Measurements from ENCODE around the gene HIPK3. TPM values are rescaled to one million over a fixed set of nuclear protein-coding genes. Genes with fewer than 3 reads are reported as not detected.

Gene HIPK3
- total and polyA plus RNA-seq, 9 of the 15 experiments (the other 6 are each of a cell fraction or from before 2014, with no cell fraction given), result 2.3 to 19.6 (median 7.5) TPM

GRCh38 chr11:33360642-33361041, 103.5 kb downstream of the HIPK3 start:
- Histone ChIP-seq H3K9ac (ENCODE audit: insufficient read depth in 1 of 2, low read depth in 2 of 2, low read length in 2 of 2) (no peak overlapping the region), H3K27me3 (ENCODE audit: control insufficient read depth in 2 of 2, insufficient read depth in 2 of 2, low read length in 2 of 2) (peaks cover 0 to 2% of the 10 kb centered on the region in 2 experiments; a peak in 2 of 5 replicates), H3K36me3 (ENCODE audit: control insufficient read depth, insufficient read depth, low read length) (no peaks in the 10 kb centered on the region), H2AFZ (ENCODE audit: low read depth, low read length) (no peak overlapping the region), H3K9me1 (ENCODE audit: control insufficient read depth, insufficient read depth, low read length) (no peaks in the 10 kb centered on the region), H3K79me2 (ENCODE audit: control insufficient read depth, insufficient read depth, low read length) (no peaks in the 10 kb centered on the region), H3K4me2 (ENCODE audit: insufficient read depth, low read length) (no peak overlapping the region), H3K4me3 (no peak overlapping the region), H3K9me3 (replicated peaks; ENCODE audit: control insufficient read depth, insufficient read depth, low read depth, low read length) (no peaks in the 10 kb centered on the region), H3K27ac (ENCODE audit: extremely low read depth, low read depth, low read length) (no peak overlapping the region), H4K20me1 (replicated peaks; ENCODE audit: control insufficient read depth, insufficient read depth, low read length) (no peaks in the 10 kb centered on the region), H3K4me1 (replicated peaks in 1 of 2; ENCODE audit: control insufficient read depth in 2 of 2, insufficient read depth in 2 of 2, low read length in 2 of 2) (no peaks in the 10 kb centered on the region)
- intact Hi-C loops (cut with micrococcal nuclease) (loop anchor here (5.0 kb wide), 2 partner anchors 182 to 467 kb away; no protein-coding TSS in a partner anchor), in situ Hi-C loops (cut with MboI) (loop anchor here (5.0 to 10.0 kb wide), 2 partner anchors 327 to 464 kb away; no protein-coding TSS in a partner anchor)
- ChIA-PET POLR2A (interaction anchor here (0.6 kb wide), 1 partner anchor 406 kb away, joined by 3 read pairs; no protein-coding TSS in a partner anchor), CTCF (ENCODE audit: low intra/inter-chr PET ratio) (no interaction called here)
- ATAC-seq, result no peak
- no peak for DNase-seq (ENCODE audit: extremely low read depth in 1 of 4, low spot score in 3 of 4)
- BruUV-seq (replicated peaks), result no TSS peak
- no peak for FAIRE-seq
- 0% methylated on average over 4 of the region's 4 CpGs for WGBS (ENCODE audit: insufficient coverage, low coverage, missing lambda C conversion rate)
- 0 out of 2 replicates have a peak, but pooled peaks have one; percentile 41 for TF ChIP-seq FOXM1 (IDR thresholded peaks at IDR 0.05; ENCODE audit: low read depth)
- no peak for TF ChIP-seq FOXM1 (CRISPR knock-in tag; IDR thresholded peaks at IDR 0.05; ENCODE audit: low read depth)
- no peak for TF ChIP-seq ZNF518B (CRISPR knock-in tag; IDR thresholded peaks at IDR 0.05)
- TF ChIP-seq CEBPG (CRISPR knock-in tag; IDR thresholded peaks at IDR 0.05), result no peak; the same call in 1 of the 2 replicates
- TF ChIP-seq CEBPG (tag; conservative IDR thresholded peaks at IDR 0.05 in 1 of 2, IDR thresholded peaks at IDR 0.05 in 1 of 2), result peak; percentile 38 to 57; a peak in 3 of 4 replicates
- no peak for TF ChIP-seq SREBF1 (IDR thresholded peaks at IDR 0.05; ENCODE audit: borderline replicate concordance, low read depth, low read length)
- TF ChIP-seq CREM (IDR thresholded peaks at IDR 0.05; ENCODE audit: low read depth), result peak; percentile 50; the same call in 1 of the 2 replicates
- TF ChIP-seq PKNOX1 (IDR thresholded peaks at IDR 0.05), result peak; percentile 60
- peak; percentile 81 for TF ChIP-seq MAFG (tag; conservative IDR thresholded peaks at IDR 0.05)
- peak; percentile 84 for TF ChIP-seq ATF3 (IDR thresholded peaks at IDR 0.05)
- no peak for TF ChIP-seq ATF3 (CRISPR knock-in tag; conservative IDR thresholded peaks at IDR 0.05)
- peak; percentile 79 for TF ChIP-seq ZNF316 (IDR thresholded peaks at IDR 0.05)
- no peak for TF ChIP-seq MAZ (CRISPR knock-in tag; conservative IDR thresholded peaks at IDR 0.05 in 1 of 2, IDR thresholded peaks at IDR 0.05 in 1 of 2)
- TF ChIP-seq ATF1 (CRISPR knock-in tag; IDR thresholded peaks at IDR 0.05), result no peak
- peak; percentile 26; the same call in 1 of the 2 replicates for TF ChIP-seq ATF1 (tag; IDR thresholded peaks at IDR 0.05)
- TF ChIP-seq JUND (IDR thresholded peaks at IDR 0.05; ENCODE audit: borderline replicate concordance, low read depth, low read length), result 0 out of 2 replicates have a peak, but pooled peaks have one; percentile 12
- no peak for TF ChIP-seq JUND (tag; IDR thresholded peaks at IDR 0.05; ENCODE audit: borderline replicate concordance, low read depth, low read length)
- peak; percentile 39; the same call in 1 of the 2 replicates for TF ChIP-seq C11orf30 (IDR thresholded peaks at IDR 0.05; ENCODE audit: low read depth)
- TF ChIP-seq ZNF121 (CRISPR knock-in tag; conservative IDR thresholded peaks at IDR 0.05), result no peak
- peak; percentile 64 for TF ChIP-seq MEIS2 (IDR thresholded peaks at IDR 0.05; ENCODE audit: partially characterized antibody)
